AG04450 (cell line): ENCODE data around the gene SORCS2. TPM values are rescaled to one million over a fixed set of nuclear protein-coding genes. Genes with fewer than 3 reads are reported as not detected.

Source experiments
- CTCF ChIA-PET: fragments of 300-600, 350-600 bp; formaldehyde crosslinking; extraction: SDS; loops from one replicate; lab custom pipeline; 2022; ENCODE audit warnings: antibody characterized with exemption, inconsistent platforms; lab: Charles Lee
- POLR2A ChIA-PET: fragments of 350-600 bp; formaldehyde crosslinking; extraction: SDS; loops from one replicate; lab custom pipeline; 2021; ENCODE audit warnings: antibody characterized with exemption, inconsistent platforms; lab: Yijun Ruan, JAX
- DNase-seq: peaks from one replicate; pipeline ENCODE4 v3.0.0-alpha.2; 2011; ENCODE audit warnings: low read depth, low spot score
- H3K27ac ChIP-seq: one replicate; pipeline ENCODE4 v1.5.1; 2012; ENCODE audit warnings: low read depth, low read length, control low read depth
- H3K27me3 ChIP-seq: one replicate; pipeline ENCODE4 v1.6.0; 2012; ENCODE audit warnings: low read length; ENCODE audit not compliant: control insufficient read depth, insufficient read depth
- H3K4me3 ChIP-seq: 2 replicates; pipeline ENCODE4 v1.5.1; 2011; ENCODE audit warnings: mild to moderate bottlenecking, low read depth, low read length, control low read depth
- H3K9me3 ChIP-seq: 2 replicates; pipeline ENCODE4 v1.5.1; 2012; ENCODE audit warnings: low read length; ENCODE audit not compliant: control insufficient read depth, insufficient read depth
- CTCF ChIP-seq: IDR thresholded peaks from 2 replicates; pipeline ENCODE4 v1.5.1; 2011; ENCODE audit warnings: low read depth, low read length, control low read depth, inconsistent platforms
- polyA plus RNA-seq: library from polyadenylated mRNA; depleted of rRNA; stranded (reverse); fragments of >200 nt; gene quantifications from 2 replicates; pipeline ENCODE4 v1.2.3, GENCODE V29; 2011; rRNA removed
- small RNA-seq: library from RNA; depleted of rRNA; stranded (forward); fragments of <200 nt; gene quantifications from one replicate; pipeline ENCODE3, GENCODE V24; 2012; ENCODE audit warnings: low read depth; ENCODE audit not compliant: insufficient read length

SORCS2 gene
- polyA plus RNA-seq, 1 experiment = 0.29 TPM

GRCh38 chr4:7788193-7788592 is 595.9 kb downstream of the SORCS2 start:
- Histone ChIP-seq H3K9me3 (no peaks in the 10 kb centered on the region; the same call in 1 of the 2 replicates), H3K27ac (no peak overlapping the region), H3K27me3 (no peaks in the 10 kb centered on the region), H3K4me3 (no peak overlapping the region)
- CTCF ChIA-PET = no interaction called here
- POLR2A ChIA-PET = no interaction called here
- no peak for TF ChIP-seq CTCF
- DNase-seq = no peak

DNA sequence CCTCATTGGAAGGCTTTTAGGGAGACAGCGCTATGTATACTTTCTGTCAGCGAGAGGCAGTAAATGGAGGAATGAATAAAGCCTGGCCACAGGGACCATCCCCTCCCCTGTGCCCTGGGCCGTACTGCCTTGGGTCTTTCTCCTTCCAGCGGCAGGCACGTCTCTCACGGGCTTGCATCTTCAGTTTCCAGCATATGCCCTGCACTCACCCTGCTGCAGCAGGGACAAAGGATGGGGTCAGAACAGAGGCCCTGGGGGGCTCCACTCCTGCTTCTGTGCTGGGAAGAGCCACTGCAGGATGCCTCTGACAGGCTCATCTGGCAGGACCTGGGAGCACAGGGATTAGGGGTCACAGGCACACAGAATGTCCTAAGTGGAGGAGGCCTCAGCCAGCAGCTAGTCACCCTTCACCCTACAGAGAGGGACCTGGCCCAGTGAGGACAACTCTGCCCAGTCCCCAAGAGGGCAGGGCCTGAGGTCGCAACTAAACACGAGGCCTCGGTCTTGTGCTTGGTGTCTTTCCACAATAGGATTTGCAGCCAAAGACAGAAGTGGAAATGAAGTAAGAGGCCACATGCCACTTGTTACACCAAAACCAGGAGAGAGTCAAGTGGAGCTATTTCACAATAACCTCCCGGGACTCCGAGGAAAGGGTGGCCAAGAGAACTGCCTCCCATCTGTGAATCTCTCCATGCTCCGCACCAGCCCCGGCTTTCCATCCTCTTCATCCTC is 596.5 kb downstream of the SORCS2 start:
- POLR2A ChIA-PET = no interaction called here
- CTCF ChIA-PET = no interaction called here
- H3K27me3 ChIP-seq = no peaks in the 10 kb centered on the region
- no peak for DNase-seq
- H3K9me3 ChIP-seq = no peaks in the 10 kb centered on the region; the same call in 1 of the 2 replicates
- no peak for TF ChIP-seq CTCF
- no peak overlapping the region for H3K4me3 ChIP-seq
- no peak overlapping the region for H3K27ac ChIP-seq

DNA sequence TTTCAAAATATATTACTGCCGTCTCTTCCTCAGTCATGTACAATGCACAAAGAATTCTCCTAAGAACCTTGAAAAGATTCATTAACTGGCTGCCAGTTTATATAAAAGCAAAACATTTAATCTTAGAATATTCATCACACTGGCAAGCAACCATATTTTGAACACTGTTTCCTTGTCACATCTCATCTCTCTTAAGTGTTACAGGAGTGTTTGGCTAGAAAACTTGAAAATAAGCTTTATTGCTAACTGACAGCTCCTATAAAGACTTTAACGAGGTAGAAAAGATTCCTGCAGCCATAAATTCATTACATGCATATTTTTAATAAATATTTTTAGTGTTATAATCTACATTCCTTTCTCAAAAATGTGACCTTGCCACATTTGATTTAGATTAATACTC is 597.7 kb downstream of the SORCS2 start:
- no peak for DNase-seq
- ChIA-PET POLR2A (no interaction called here), CTCF (interaction anchor here (4.3 kb wide), 1 partner anchor 11 kb away, joined by 36 read pairs; no protein-coding TSS in a partner anchor)
- Histone ChIP-seq H3K9me3 (no peaks in the 10 kb centered on the region; the same call in 1 of the 2 replicates), H3K4me3 (no peak overlapping the region), H3K27ac (no peak overlapping the region), H3K27me3 (no peaks in the 10 kb centered on the region)
- TF ChIP-seq CTCF = no peak

DNA sequence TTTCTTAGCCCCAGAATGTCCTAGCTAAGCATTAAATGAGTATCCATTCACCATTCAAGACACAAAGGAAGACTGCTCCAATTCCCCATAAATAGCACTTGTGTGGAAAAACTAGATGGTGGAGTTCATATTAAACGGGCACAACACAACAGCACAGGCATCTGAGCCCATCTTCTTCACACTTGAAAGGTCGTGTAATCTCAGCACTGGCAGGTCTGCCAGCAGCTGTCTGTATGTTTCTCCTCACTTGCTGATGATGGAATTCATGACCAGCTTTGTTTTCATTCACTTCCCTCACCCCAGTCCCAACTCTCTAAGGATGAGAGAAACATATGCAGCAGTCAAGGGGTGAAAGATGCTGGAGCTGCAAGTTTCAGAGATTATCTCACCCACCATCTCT is 598.7 kb downstream of the SORCS2 start:
- H3K4me3 ChIP-seq = no peak overlapping the region
- H3K9me3 ChIP-seq = no peaks in the 10 kb centered on the region; the same call in 1 of the 2 replicates
- H3K27ac ChIP-seq = no peak overlapping the region
- no peak for TF ChIP-seq CTCF
- POLR2A ChIA-PET = interaction anchor here (0.8 kb wide), 1 partner anchor 149 kb away, joined by 3 read pairs; the partner anchor contains the start of gene AFAP1
- no peak for DNase-seq
- no peaks in the 10 kb centered on the region for H3K27me3 ChIP-seq
- CTCF ChIA-PET = interaction anchor here (4.3 kb wide), 1 partner anchor 10 kb away, joined by 36 read pairs; no protein-coding TSS in a partner anchor

Small RNA genes within 50 kb of the gene (small RNA-seq; reads per million reads assigned to genes)
- gene MIR4274 (not detected), gene MIR4798 (not detected)

Other genes starting within 250 kb of the SORCS2 start
- gene TADA2B, start 149.2 kb upstream of the SORCS2 start, polyA plus RNA-seq = 6.4 and 6.5 TPM in 2 replicates
- gene GRPEL1, start 124.5 kb upstream of the SORCS2 start, polyA plus RNA-seq = 34.5 and 39.4 TPM in 2 replicates
- gene PSAPL1, start 242.4 kb downstream of the SORCS2 start, polyA plus RNA-seq = not detected in 2 replicates